ENCODE measurements around the gene NRXN3. TPM values are rescaled to one million over a fixed set of nuclear protein-coding genes. Genes with fewer than 3 reads are reported as not detected.

Gene NRXN3
- total and polyA plus RNA-seq, 8 donors = 0.53 to 2.5 (median 1.5) TPM

GRCh38 chr14:79342942-79343341, 1172.8 kb downstream of the NRXN3 start:
- DNase-seq (no peak), FAIRE-seq (no peak), ATAC-seq (no peak)
- TF ChIP-seq CTCF (IDR thresholded peaks at IDR 0.05) = no peak
- H3K4me1 ChIP-seq = no peaks in the 10 kb centered on the region
- no peak overlapping the region for H3K27ac ChIP-seq
- intact Hi-C loops (cut with DNase I) = no loop called here
- no peaks in the 10 kb centered on the region for H3K27me3 ChIP-seq
- no peaks in the 10 kb centered on the region for H3K9me3 ChIP-seq
- H3K4me3 ChIP-seq = no peak overlapping the region
- no peaks in the 10 kb centered on the region for H3K36me3 ChIP-seq
- WGBS, 2 donors = 78 to 79% methylated on average over 5 of the region's 5 CpGs

- no peak for TF ChIP-seq CTCF (IDR thresholded peaks at IDR 0.05)
- intact Hi-C loops (cut with DNase I) = no loop called here
- Histone ChIP-seq H3K36me3 (no peaks in the 10 kb centered on the region), H3K27me3 (no peaks in the 10 kb centered on the region), H3K9me3 (no peaks in the 10 kb centered on the region), H3K4me1 (no peaks in the 10 kb centered on the region), H3K27ac (no peak overlapping the region), H3K4me3 (no peak overlapping the region)
- WGBS, 2 donors = 90 to 98% methylated on average over 3 of the region's 3 CpGs
- FAIRE-seq (no peak), ATAC-seq (no peak), DNase-seq (no peak)
Measured at GRCh38 chr14:79351011-79351410, 1180.8 kb downstream of the NRXN3 start.

- DNase-seq (no peak), FAIRE-seq (no peak), ATAC-seq (no peak)
- TF ChIP-seq CTCF (IDR thresholded peaks at IDR 0.05) = no peak
- Histone ChIP-seq H3K4me1 (peaks cover 0 to 6% (median 0%) of the 10 kb centered on the region in 3 donors), H3K9me3 (no peaks in the 10 kb centered on the region), H3K27ac (no peak overlapping the region), H3K27me3 (no peaks in the 10 kb centered on the region), H3K36me3 (no peaks in the 10 kb centered on the region), H3K4me3 (no peak overlapping the region)
- intact Hi-C loops (cut with DNase I) = no loop called here
- 43 to 47% methylated on average over 3 of the region's 3 CpGs for WGBS, 2 donors
Measured at GRCh38 chr14:79352076-79352630, 1182.0 kb downstream of the NRXN3 start.

GRCh38 chr14:79354336-79354735, 1184.2 kb downstream of the NRXN3 start:
- 73 to 90% methylated on average over 1 of the region's 1 CpG for WGBS, 2 donors
- Histone ChIP-seq H3K36me3 (no peaks in the 10 kb centered on the region), H3K9me3 (no peaks in the 10 kb centered on the region), H3K27ac (no peak overlapping the region), H3K4me3 (no peak overlapping the region), H3K27me3 (no peaks in the 10 kb centered on the region), H3K4me1 (peaks cover 0 to 11% (median 0%) of the 10 kb centered on the region in 3 donors)
- TF ChIP-seq CTCF (IDR thresholded peaks at IDR 0.05) = no peak
- FAIRE-seq = no peak
- DNase-seq = no peak
- no peak for ATAC-seq
- intact Hi-C loops (cut with DNase I) = no loop called here

- peak in 1 of 4 donors; percentile 15 for TF ChIP-seq CTCF (IDR thresholded peaks at IDR 0.05)
Measured at GRCh38 chr14:79356040-79356439, 1185.9 kb downstream of the NRXN3 start.

More at GRCh38 chr14:79356040-79356439, 1185.9 kb downstream of the NRXN3 start:
- Histone ChIP-seq H3K27ac (no peak overlapping the region), H3K36me3 (no peaks in the 10 kb centered on the region), H3K4me1 (peaks cover 0 to 11% (median 0%) of the 10 kb centered on the region in 3 donors), H3K27me3 (no peaks in the 10 kb centered on the region), H3K4me3 (no peak overlapping the region), H3K9me3 (no peaks in the 10 kb centered on the region)
- FAIRE-seq (no peak), ATAC-seq (no peak), DNase-seq (no peak)
- WGBS, 2 donors = 85 to 86% methylated on average over 2 of the region's 2 CpGs
- intact Hi-C loops (cut with DNase I) = no loop called here

All from pancreas (tissue), 10 donors.